ENCODE data around the gene FBXL7.

Gene FBXL7

DNA sequence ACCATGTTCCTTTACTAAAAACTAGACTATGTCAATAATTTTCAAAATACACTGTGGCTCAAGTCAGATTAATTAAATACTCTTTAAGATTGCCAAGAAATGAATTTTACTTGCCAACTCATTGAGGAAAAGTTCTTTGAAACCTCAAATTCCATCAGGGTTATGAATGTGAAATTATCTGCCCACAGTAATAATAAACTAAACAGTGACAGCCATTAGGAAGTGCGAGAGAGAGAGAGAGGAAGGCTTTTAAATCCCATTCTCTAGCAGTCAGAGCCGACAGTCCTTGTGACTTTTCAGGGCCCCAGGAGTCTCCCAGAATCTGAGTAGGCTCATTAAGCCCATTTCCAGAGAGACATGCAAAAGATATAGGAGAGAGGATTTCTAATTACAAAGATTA lies 443.5 kb downstream of the FBXL7 start:
- DNase-seq = no peak
- Mint-ChIP-seq H3K9me3 (peaks cover 2% of the 10 kb centered on the region), H3K4me3 (no peak overlapping the region), H3K4me1 (ENCODE audit: low read depth) (no peaks in the 10 kb centered on the region), H3K27ac (no peak overlapping the region), H3K27me3 (no peaks in the 10 kb centered on the region), H3K36me3 (ENCODE audit: low read depth) (no peaks in the 10 kb centered on the region)

DNA sequence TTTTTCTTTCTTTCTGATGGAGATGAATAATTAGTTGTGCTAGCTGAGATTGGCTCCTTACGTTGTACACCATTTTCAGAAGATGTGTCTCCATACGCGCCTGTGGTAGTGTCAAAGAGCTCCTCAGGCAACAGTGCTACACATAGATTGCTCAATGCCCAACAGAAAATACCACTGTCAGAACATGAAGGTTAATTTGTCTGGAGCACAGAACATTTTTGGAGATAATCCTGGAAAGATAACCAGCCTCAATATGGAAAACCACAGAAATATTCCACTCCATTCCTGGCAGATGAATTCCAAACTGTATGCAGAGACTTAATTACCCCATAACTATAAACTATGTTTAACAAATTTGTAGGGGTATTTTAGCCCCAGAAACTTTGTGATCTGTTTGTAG lies 446.0 kb downstream of the FBXL7 start:
- H3K4me1 Mint-ChIP-seq (ENCODE audit: low read depth) = no peaks in the 10 kb centered on the region
- H3K27ac Mint-ChIP-seq = no peak overlapping the region
- H3K9me3 Mint-ChIP-seq = peaks cover 5% of the 10 kb centered on the region
- no peaks in the 10 kb centered on the region for H3K27me3 Mint-ChIP-seq
- no peak overlapping the region for H3K4me3 Mint-ChIP-seq
- no peak for DNase-seq
- no peaks in the 10 kb centered on the region for H3K36me3 Mint-ChIP-seq (ENCODE audit: low read depth)

DNA sequence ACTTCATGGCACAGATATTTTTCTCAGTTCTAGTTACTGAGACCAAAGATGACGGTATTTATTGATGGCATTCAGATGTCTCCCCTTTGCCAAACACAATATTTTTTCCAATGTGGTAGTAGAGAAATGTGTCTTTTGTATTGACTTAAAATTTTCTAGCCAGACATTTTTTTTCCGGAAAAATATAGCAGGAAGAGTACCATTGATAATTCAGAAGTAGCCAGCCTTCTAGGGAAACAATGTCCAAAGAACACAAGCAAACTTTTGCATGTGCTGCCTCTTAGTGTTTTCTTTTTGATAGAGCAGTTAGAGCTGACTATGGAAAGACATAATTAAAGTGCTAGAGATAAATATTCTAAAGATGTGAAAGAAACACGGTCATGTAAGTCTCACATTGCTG lies 448.2 kb downstream of the FBXL7 start:
- H3K27me3 Mint-ChIP-seq = no peaks in the 10 kb centered on the region
- H3K9me3 Mint-ChIP-seq = peaks cover 9% of the 10 kb centered on the region
- no peak overlapping the region for H3K27ac Mint-ChIP-seq
- no peak for DNase-seq
- no peak overlapping the region for H3K4me3 Mint-ChIP-seq
- no peaks in the 10 kb centered on the region for H3K4me1 Mint-ChIP-seq (ENCODE audit: low read depth)
- no peaks in the 10 kb centered on the region for H3K36me3 Mint-ChIP-seq (ENCODE audit: low read depth)

DNA sequence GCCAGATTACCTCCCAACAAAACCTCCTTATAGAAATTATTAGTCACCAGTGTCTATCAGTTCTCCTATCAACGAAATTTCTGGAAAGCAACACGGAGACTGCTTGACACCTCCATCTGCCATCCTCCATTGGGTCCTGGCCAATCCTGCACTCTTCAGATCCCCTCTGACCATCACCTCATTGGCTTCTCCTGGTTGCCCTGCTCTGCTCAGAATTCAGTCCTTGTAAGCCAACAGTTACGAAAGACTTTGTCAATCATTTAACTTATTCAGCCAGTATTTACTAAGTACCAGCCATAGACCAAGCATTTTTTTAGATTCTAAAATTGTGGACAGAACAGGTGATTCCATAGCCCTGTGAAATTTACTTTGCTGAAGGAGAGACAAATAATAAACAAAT lies 451.1 kb downstream of the FBXL7 start:
- no peaks in the 10 kb centered on the region for H3K36me3 Mint-ChIP-seq (ENCODE audit: low read depth)
- H3K27me3 Mint-ChIP-seq = no peaks in the 10 kb centered on the region
- H3K27ac Mint-ChIP-seq = no peak overlapping the region
- H3K4me1 Mint-ChIP-seq (ENCODE audit: low read depth) = no peaks in the 10 kb centered on the region
- H3K4me3 Mint-ChIP-seq = no peak overlapping the region
- no peak for DNase-seq
- peaks cover 9% of the 10 kb centered on the region for H3K9me3 Mint-ChIP-seq

DNA sequence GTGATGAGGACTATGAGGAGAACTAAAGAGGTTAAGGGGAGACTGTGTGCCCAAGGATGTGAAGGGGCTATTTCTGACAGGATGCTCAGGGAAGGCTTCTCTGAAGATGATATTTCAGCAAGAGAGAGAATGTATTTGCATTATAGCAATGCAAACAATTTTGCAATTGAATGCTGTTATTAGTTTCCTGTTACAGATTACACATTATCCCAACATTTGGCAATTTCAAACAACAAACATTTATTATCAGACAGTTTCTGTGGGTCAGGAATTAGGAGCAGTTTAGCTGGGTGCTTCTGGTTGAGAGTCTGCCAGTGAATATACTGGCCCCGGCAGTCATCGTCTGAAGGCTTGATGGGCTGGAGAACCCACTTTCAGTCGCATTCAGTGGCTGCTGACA lies 451.6 kb downstream of the FBXL7 start:
- no peak for DNase-seq
- Mint-ChIP-seq H3K9me3 (peaks cover 9% of the 10 kb centered on the region), H3K4me3 (no peak overlapping the region), H3K27ac (no peak overlapping the region), H3K27me3 (no peaks in the 10 kb centered on the region), H3K36me3 (ENCODE audit: low read depth) (no peaks in the 10 kb centered on the region), H3K4me1 (ENCODE audit: low read depth) (no peaks in the 10 kb centered on the region)

DNA sequence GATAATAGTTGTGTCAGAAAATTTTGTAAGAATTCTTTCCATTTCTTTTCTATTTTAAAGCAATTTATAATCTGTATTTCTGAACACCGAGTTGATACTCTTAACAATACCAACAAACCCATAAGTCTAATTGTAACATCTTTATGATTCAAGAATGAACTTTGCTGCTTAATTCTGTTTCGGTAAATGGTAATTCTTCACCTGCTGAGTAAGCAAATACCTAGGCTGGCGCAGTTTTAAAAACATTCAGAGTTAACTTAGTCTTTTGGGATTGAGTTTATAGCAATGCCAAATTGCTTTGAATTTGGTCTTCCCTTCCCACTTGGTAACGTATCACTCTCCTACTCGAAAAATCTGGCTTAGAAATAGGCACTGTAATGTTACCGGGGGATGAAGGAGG lies 456.6 kb downstream of the FBXL7 start:
- Mint-ChIP-seq H3K4me1 (ENCODE audit: low read depth) (no peaks in the 10 kb centered on the region), H3K4me3 (no peak overlapping the region), H3K27me3 (no peaks in the 10 kb centered on the region), H3K9me3 (peaks cover 15% of the 10 kb centered on the region), H3K36me3 (ENCODE audit: low read depth) (no peaks in the 10 kb centered on the region), H3K27ac (no peak overlapping the region)
- DNase-seq = no peak

DNA sequence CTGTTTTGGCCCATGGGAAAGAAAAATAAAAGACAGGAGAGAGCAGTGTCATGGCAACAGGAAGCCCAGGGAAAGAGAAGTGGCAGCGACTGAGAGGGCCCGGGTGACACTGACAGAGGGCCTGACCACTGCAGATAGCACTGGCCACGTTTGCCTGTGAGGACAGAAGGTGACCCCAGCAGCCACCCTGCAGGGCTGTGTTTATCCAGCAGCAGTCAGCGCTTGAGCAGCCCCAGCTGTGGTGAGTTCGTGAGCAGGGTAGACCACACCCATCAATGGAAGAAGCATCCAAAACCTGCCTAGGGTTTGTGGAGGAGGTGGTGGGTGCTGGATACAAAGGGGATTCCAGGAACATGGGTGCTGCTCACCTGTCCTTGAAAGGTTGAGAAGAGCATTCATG lies 457.1 kb downstream of the FBXL7 start:
- H3K27me3 Mint-ChIP-seq = no peaks in the 10 kb centered on the region

DNA sequence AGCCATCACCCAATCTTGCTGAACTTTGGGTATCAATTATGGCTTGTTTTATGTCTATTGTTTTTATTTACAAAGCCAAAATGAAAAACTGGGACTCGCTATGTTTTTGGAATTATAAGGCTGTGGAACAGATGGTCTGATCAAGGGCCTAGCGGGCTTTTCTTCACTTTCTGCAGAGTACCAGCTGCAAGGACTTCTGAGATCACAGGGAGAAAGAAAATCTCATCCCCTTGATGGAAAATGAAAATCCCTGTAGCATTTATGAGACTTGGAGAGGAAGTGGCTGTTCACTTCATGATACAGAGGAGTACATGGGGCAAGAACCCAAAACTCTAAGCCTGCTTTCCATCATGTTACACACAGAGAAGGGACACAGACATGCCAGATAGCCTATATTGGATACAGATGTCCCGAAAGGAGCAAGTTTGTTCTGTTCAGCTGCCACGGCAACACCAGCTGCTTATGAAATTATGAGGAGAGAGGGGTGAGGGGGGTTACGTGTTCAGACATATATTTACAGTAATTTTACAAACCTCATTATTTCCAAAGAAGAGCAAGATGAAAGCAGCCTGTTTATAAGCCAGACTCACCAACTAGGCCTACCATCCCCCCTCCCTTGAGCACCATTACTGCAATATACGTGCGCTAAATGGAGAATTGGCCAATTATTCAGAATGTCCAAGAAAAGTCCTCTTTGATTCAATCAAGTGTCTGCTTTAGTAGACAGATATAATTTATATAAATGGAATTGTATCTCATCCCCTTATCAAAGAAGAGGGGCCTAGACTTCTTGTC lies 459.6 kb downstream of the FBXL7 start:
- no peak overlapping the region for H3K4me3 Mint-ChIP-seq
- DNase-seq = no peak
- H3K27ac Mint-ChIP-seq = no peak overlapping the region
- H3K4me1 Mint-ChIP-seq (ENCODE audit: low read depth) = no peaks in the 10 kb centered on the region
- no peaks in the 10 kb centered on the region for H3K36me3 Mint-ChIP-seq (ENCODE audit: low read depth)
- H3K9me3 Mint-ChIP-seq = peaks cover 11% of the 10 kb centered on the region
- no peaks in the 10 kb centered on the region for H3K27me3 Mint-ChIP-seq

More for the DNA sequence above, 457.1 kb downstream of the FBXL7 start:
- Mint-ChIP-seq H3K27ac (no peak overlapping the region), H3K9me3 (peaks cover 11% of the 10 kb centered on the region), H3K4me1 (ENCODE audit: low read depth) (no peaks in the 10 kb centered on the region), H3K4me3 (no peak overlapping the region), H3K36me3 (ENCODE audit: low read depth) (no peaks in the 10 kb centered on the region)
- no peak for DNase-seq

DNA sequence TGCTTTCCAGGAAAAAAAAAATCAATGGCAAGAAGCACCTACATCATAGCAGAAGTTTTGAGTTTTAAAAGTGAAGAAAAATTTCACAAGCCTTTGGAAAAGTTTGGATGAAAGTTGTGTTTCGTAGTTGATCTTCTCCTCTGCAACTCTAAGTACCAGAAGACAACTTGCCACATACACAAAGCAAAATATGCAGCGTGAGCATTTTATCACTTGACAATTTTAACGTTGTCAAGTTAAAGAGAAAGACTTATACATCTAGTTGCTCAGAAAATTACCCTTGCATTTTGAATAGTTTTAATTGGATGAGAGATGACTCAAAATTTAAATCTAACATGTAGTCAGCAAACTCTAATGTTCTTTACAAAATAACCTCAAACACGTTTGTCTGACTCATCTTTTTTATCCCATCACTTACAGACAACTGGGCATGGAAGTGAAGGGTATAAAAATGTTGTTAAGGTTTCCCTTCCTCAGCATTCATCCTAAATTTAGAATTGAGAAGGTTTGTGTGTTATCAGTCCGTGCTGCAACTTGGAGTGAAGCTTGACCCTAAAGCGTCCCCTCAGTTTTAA lies 466.2 kb downstream of the FBXL7 start:
- Mint-ChIP-seq H3K9me3 (no peaks in the 10 kb centered on the region), H3K27me3 (no peaks in the 10 kb centered on the region), H3K4me1 (ENCODE audit: low read depth) (no peaks in the 10 kb centered on the region), H3K27ac (no peak overlapping the region), H3K36me3 (ENCODE audit: low read depth) (no peaks in the 10 kb centered on the region), H3K4me3 (no peak overlapping the region)
- no peak for DNase-seq

DNA sequence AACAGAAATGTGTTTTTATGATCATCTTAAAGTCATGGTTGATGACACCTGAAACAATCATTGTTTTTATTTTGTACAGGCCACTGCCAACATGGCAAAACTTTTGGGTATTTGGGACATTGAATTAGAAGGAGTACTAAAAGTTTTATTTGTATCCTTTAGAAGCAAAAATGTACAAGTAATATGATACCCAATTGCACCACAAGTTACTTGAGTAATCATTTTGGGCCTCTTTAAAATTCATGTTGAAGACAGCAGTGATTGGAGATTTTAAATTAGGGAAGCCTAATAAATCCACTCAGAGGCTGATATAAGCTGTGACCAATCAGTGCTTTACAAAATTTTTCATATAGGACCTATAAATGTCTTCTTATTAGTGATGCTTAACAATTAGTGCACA lies 466.7 kb downstream of the FBXL7 start:
- Mint-ChIP-seq H3K9me3 (no peaks in the 10 kb centered on the region), H3K27me3 (no peaks in the 10 kb centered on the region), H3K4me1 (ENCODE audit: low read depth) (no peaks in the 10 kb centered on the region), H3K27ac (no peak overlapping the region), H3K36me3 (ENCODE audit: low read depth) (no peaks in the 10 kb centered on the region), H3K4me3 (no peak overlapping the region)
- DNase-seq = no peak

DNA sequence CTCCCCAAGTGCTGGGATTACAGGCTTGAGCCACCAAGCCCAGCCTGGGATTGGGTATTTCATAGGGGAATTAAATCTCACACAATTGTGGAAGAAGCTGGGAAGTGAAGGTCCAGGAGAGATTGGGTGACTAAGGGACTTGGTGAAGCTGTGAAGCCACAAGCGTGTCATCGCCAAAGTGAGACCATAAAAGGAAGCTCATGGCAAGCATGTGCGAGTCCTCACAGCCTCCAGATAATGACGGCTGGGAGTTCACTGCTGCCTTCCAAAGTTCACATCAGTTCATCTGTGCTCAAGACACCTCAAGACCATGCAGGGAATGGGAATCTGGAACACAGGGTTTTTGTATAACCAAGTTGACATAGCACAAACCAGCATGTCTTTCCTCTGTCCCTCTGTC lies 469.0 kb downstream of the FBXL7 start:
- Mint-ChIP-seq H3K4me3 (no peak overlapping the region), H3K4me1 (ENCODE audit: low read depth) (no peaks in the 10 kb centered on the region)
- no peak for DNase-seq

DNA sequence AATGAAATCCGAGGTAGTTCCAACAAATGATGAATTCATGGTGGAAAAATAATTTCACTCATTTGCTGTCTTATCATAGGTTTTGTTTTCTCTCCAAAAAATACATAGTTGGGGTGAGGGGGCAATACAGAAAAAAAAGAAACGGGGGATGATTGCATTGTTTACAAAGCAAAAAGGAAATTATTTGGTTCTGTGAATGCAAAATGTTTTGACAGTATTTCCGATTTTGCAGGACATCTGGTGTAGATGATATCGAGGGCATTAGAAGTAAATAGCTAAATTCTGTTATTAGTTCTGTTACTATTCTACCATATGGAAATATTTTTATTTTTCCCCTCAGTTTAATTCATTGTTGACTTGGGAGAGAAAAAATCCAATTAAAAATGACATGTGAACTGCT lies 477.9 kb downstream of the FBXL7 start:
- H3K36me3 Mint-ChIP-seq (ENCODE audit: low read depth) = no peaks in the 10 kb centered on the region
- no peaks in the 10 kb centered on the region for H3K27me3 Mint-ChIP-seq
- peaks cover 6% of the 10 kb centered on the region for H3K9me3 Mint-ChIP-seq
- no peaks in the 10 kb centered on the region for H3K4me1 Mint-ChIP-seq (ENCODE audit: low read depth)
- H3K4me3 Mint-ChIP-seq = no peak overlapping the region
- no peak for DNase-seq
- H3K27ac Mint-ChIP-seq = no peak overlapping the region

More for the DNA sequence above, 469.0 kb downstream of the FBXL7 start:
- Mint-ChIP-seq H3K27me3 (no peaks in the 10 kb centered on the region), H3K9me3 (no peaks in the 10 kb centered on the region), H3K27ac (no peak overlapping the region), H3K36me3 (ENCODE audit: low read depth) (no peaks in the 10 kb centered on the region)

DNA sequence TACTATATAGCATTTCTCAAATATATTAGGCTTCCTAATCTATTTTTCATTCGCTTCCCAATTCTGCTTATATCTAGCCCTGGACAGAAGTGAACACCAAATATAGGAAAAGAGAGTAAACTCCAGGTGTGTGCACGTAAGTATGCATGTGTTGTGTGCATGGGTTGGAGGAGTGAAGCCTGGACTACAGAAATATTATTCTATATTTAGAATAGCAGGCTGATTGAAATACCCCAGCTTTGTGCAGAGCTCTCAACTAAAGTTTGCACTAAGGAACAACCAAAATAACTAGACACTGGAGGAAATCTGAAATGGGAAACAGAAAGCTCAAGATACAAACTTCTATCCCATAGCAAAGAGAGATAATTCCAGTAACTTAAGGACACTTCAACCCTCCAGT lies 480.9 kb downstream of the FBXL7 start:
- no peak for DNase-seq
- H3K9me3 Mint-ChIP-seq = peaks cover 4% of the 10 kb centered on the region
- H3K27ac Mint-ChIP-seq = no peak overlapping the region
- H3K4me3 Mint-ChIP-seq = no peak overlapping the region
- H3K27me3 Mint-ChIP-seq = no peaks in the 10 kb centered on the region
- no peaks in the 10 kb centered on the region for H3K36me3 Mint-ChIP-seq (ENCODE audit: low read depth)
- no peaks in the 10 kb centered on the region for H3K4me1 Mint-ChIP-seq (ENCODE audit: low read depth)

DNA sequence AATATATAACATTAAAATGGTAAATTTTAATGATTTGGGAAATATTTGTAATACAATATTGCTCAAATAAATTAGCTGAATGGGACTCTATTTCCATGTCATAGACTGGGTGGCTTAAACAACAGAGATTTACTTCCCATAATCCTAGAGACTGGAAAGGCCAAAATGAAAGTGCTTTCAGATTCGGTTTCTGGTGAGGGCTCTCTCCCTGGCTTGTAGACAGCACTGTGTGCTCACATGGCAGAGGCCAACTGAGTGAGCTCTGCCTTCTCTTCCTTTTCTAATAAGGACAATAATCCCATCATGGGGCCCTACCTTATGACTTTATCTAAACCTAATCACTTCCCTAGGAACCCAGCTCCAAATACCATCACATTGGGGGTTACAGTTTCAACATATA lies 483.4 kb downstream of the FBXL7 start:
- H3K27ac Mint-ChIP-seq = no peak overlapping the region
- H3K9me3 Mint-ChIP-seq = peaks cover 9% of the 10 kb centered on the region
- no peak for DNase-seq
- no peaks in the 10 kb centered on the region for H3K36me3 Mint-ChIP-seq (ENCODE audit: low read depth)
- H3K4me1 Mint-ChIP-seq (ENCODE audit: low read depth) = no peaks in the 10 kb centered on the region
- no peaks in the 10 kb centered on the region for H3K27me3 Mint-ChIP-seq
- no peak overlapping the region for H3K4me3 Mint-ChIP-seq
